Measurements from ENCODE around the gene CHCHD6.
"Not testable (repeated sequence)": the region's sequence is repeated elsewhere in the genome, so short reads cannot be mapped to it uniquely, and the experiment has no call there.

CHCHD6 gene

DNA sequence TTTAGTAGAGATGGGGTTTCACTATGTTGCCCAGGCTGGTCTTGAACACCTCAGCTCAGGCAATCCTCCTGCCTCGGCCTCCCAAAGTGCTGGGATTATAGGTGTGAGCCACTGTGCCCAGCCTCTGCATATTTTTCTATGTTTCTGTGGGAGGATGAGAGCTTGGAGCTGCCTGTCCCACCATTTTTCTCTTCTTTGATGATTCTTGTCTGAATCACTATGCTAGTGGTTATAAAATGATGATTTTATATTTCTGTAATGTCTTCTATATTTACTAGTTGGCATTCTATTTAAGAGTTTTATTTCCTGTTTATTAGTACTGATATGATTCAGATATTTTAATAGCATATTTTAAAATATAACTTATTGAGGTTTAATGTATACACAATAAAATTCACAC, 69.7 kb downstream of the CHCHD6 start:
- no peak for TF ChIP-seq CTCF (conservative IDR thresholded peaks at IDR 0.05)
- no peak overlapping the region for H3K27ac ChIP-seq

DNA sequence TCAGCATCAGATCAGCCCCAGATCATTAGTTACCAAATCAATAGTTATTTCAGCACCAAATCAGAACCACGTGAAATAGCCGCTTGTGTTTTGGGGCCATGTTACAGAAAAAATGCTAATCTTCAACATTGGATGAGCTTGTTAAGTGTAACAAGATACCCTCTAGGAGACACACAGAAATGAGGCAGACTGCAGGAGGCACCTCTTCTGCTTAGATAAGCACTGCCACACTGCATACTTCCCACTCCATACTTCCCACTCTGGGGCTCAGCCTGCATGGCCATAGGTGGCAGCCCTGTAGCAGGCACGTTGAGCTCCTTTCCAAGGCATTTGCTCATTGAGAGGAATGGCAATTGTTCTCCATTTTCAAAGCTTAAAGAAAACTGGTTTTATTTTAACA, 73.3 kb downstream of the CHCHD6 start:
- TF ChIP-seq CTCF (conservative IDR thresholded peaks at IDR 0.05) = no peak
- no peak overlapping the region for H3K27ac ChIP-seq

DNA sequence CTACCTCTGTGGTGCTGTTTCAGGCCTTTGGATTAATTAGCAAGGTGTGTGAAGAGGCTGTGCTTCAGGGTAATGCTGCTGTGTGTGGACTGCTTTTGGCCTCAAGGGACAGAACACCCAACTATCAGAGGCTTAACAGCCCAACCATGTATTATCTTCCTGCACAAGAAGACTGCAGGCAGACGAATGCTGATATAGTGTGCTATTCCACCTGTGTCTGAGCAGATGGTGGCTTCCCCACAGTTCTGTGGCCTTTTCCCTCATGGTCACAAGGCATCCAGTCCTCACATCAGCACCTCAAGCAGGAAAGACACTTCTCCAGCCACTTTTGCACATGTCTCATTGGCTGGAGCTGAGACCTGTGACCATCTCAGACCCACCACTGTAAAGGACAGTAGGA, 76.6 kb downstream of the CHCHD6 start:
- no peak for TF ChIP-seq CTCF (conservative IDR thresholded peaks at IDR 0.05)
- no peak overlapping the region for H3K27ac ChIP-seq

- no peak overlapping the region for H3K27ac ChIP-seq
- TF ChIP-seq CTCF (conservative IDR thresholded peaks at IDR 0.05) = no peak
Observed at GRCh38 chr3:126781406-126781805, 77.4 kb downstream of the CHCHD6 start.

DNA sequence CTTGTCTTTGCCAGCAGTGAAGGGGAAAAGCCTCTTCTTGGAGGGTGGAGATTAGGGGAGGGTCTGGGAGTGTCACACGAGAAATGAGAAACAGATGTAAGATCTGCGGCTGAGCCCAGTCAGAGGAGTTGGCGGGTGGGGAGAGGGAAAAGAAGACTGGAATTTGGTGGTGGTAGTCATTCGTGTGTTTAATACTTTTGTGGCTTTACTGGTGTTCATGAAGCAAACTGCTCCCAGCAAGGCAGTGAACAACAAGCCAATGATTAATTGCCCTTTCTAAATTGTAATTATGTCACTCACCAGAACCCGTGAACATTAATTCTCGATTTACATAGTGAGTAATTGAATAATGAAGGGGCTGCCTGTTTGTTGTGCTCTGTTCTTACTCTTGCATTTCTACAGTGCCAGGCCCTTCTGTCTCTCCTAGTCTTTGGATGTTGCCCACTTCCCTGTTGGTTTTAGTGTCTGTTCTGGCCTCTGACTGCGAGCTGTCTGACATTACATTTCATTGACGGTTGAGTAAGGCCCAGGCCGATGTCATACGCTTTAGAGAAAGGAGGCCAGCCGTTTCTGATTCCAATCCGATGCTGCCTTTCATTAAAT, 78.0 kb downstream of the CHCHD6 start:
- no peak overlapping the region for H3K27ac ChIP-seq
- no peak for TF ChIP-seq CTCF (conservative IDR thresholded peaks at IDR 0.05)

- H3K27ac ChIP-seq = no peak overlapping the region
- TF ChIP-seq CTCF (conservative IDR thresholded peaks at IDR 0.05) = no peak
Observed at GRCh38 chr3:126782536-126782935, 78.5 kb downstream of the CHCHD6 start.

GRCh38 chr3:126784254-126784653, 80.2 kb downstream of the CHCHD6 start:
- H3K27ac ChIP-seq = no peak overlapping the region
- no peak for TF ChIP-seq CTCF (conservative IDR thresholded peaks at IDR 0.05)

DNA sequence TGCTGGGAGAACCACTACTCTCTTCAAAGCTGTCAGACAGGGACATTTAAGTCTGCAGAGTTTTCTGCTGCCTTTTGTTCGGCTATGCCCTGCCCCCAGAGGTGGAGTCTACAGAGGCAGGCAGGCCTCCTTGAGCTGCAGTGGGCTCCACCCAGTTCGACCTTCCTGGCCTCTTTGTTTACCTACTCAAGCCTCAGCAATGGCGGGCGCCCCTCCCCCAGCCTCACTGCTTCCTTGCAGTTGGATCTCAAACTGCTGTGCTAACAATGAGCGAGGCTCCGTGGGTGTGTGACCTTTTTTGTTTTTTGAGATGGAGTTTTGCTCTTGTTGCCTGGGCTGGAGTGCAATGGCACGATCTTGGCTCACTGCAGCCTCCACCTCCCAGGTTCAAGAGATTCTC, 87.3 kb downstream of the CHCHD6 start:
- not testable (repeated sequence) for H3K27ac ChIP-seq
